ENCODE results near the gene DCC. TPM values are rescaled to one million over a fixed set of nuclear protein-coding genes. Genes with fewer than 3 reads are reported as not detected.

DCC gene
- total and polyA plus RNA-seq, 9 of the 15 experiments (the other 6 are each of a cell fraction or from before 2014, with no cell fraction given): not detected

GRCh38 chr18:53544917-53545316 lies 1204.9 kb downstream of the DCC start:
- H3K9me1 ChIP-seq (ENCODE audit: control insufficient read depth, insufficient read depth, low read length): no peaks in the 10 kb centered on the region
- in situ Hi-C loops (cut with MboI) (no loop called here), intact Hi-C loops (cut with micrococcal nuclease) (no loop called here)
- H3K79me2 ChIP-seq (ENCODE audit: control insufficient read depth, insufficient read depth, low read length): no peaks in the 10 kb centered on the region
- WGBS (ENCODE audit: insufficient coverage, low coverage, missing lambda C conversion rate): 0% methylated on average over 2 of the region's 3 CpGs
- H3K9me3 ChIP-seq (replicated peaks; ENCODE audit: control insufficient read depth, insufficient read depth, low read depth, low read length): no peaks in the 10 kb centered on the region
- H3K4me1 ChIP-seq (replicated peaks in 1 of 2; ENCODE audit: control insufficient read depth in 2 of 2, insufficient read depth in 2 of 2, low read length in 2 of 2): no peaks in the 10 kb centered on the region
- H3K4me3 ChIP-seq: no peak overlapping the region
- TF ChIP-seq KHSRP (IDR thresholded peaks at IDR 0.05) (no peak), E2F1 (CRISPR knock-in tag; IDR thresholded peaks at IDR 0.05) (no peak), ZC3H11A (IDR thresholded peaks at IDR 0.05; ENCODE audit: low read depth, low read length) (no peak), TRIM24 (IDR thresholded peaks at IDR 0.05) (no peak), ZNF316 (IDR thresholded peaks at IDR 0.05) (no peak), SPI1 (IDR thresholded peaks at IDR 0.05; ENCODE audit: borderline replicate concordance, low read depth, low read length) (no peak), CREB1 (IDR thresholded peaks at IDR 0.05) (no peak), CREB1 (CRISPR knock-in tag; IDR thresholded peaks at IDR 0.05) (no peak), EZH2 (IDR thresholded peaks at IDR 0.05; ENCODE audit: borderline replicate concordance, low read depth, low read length) (no peak), JUN (IDR thresholded peaks at IDR 0.05; ENCODE audit: borderline replicate concordance, low read depth, low read length) (no peak), JUN (CRISPR knock-in tag; IDR thresholded peaks at IDR 0.05; ENCODE audit: borderline replicate concordance) (no peak), NBN (IDR thresholded peaks at IDR 0.05; ENCODE audit: low read depth) (no peak), RBM14 (IDR thresholded peaks at IDR 0.05; ENCODE audit: borderline replicate concordance, insufficient read depth, low read depth, low read length) (no peak), TCF7 (IDR thresholded peaks at IDR 0.05; ENCODE audit: borderline replicate concordance) (no peak), CREB3 (tag; conservative IDR thresholded peaks at IDR 0.05; ENCODE audit: low read depth) (no peak), GATA2 (CRISPR knock-in tag; IDR thresholded peaks at IDR 0.05) (no peak), ZNF76 (CRISPR knock-in tag; IDR thresholded peaks at IDR 0.05; ENCODE audit: borderline replicate concordance) (no peak), BACH1 (tag; IDR thresholded peaks at IDR 0.05) (no peak)
- TF ChIP-seq, protein P1, sequence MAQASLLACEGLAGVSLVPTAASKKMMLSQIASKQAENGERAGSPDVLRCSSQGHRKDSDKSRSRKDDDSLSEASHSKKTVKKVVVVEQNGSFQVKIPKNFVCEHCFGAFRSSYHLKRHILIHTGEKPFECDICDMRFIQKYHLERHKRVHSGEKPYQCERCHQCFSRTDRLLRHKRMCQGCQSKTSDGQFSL (CRISPR knock-in tag; IDR thresholded peaks at IDR 0.05): no peak
- TF ChIP-seq, protein P1 (tag; IDR thresholded peaks at IDR 0.05): no peak
- ATAC-seq (no peak), DNase-seq (ENCODE audit: extremely low read depth in 1 of 4, low spot score in 3 of 4) (no peak), FAIRE-seq (no peak)
- no peak overlapping the region for H3K4me2 ChIP-seq (ENCODE audit: insufficient read depth, low read length)
- no peak overlapping the region for H3K9ac ChIP-seq (ENCODE audit: insufficient read depth in 1 of 2, low read depth in 2 of 2, low read length in 2 of 2)
- no peaks in the 10 kb centered on the region for H4K20me1 ChIP-seq (replicated peaks; ENCODE audit: control insufficient read depth, insufficient read depth, low read length)
- ChIA-PET POLR2A (no interaction called here), CTCF (ENCODE audit: low intra/inter-chr PET ratio) (no interaction called here)
- no TSS peak for BruUV-seq (replicated peaks)
- no peaks in the 10 kb centered on the region for H3K36me3 ChIP-seq (ENCODE audit: control insufficient read depth, insufficient read depth, low read length)
- H3K27ac ChIP-seq (ENCODE audit: extremely low read depth, low read depth, low read length): no peak overlapping the region
- no peak overlapping the region for H2AFZ ChIP-seq (ENCODE audit: low read depth, low read length)
- no peaks in the 10 kb centered on the region for H3K27me3 ChIP-seq (ENCODE audit: control insufficient read depth in 2 of 2, insufficient read depth in 2 of 2, low read length in 2 of 2)

Data from K562 (cell line).